Activated effector memory CD4-positive, alpha-beta T cell treated with Interleukin-2 at 50 U/mL for 16 hours (primary cell): Measurements from ENCODE around the gene S1PR1.
A peak's percentile ranks its signal among the peaks of the same experiment; 100 is the strongest.

ENCODE experiments used
- DNase-seq: peaks from one replicate; pipeline ENCODE4 v3.0.0-alpha.2; 2020

Gene S1PR1

GRCh38 chr1:101250222-101250621 lies 13.4 kb downstream of the S1PR1 start:
- DNase-seq, result no peak

GRCh38 chr1:101250656-101251272 lies 13.9 kb downstream of the S1PR1 start:
- DNase-seq, result no peak

GRCh38 chr1:101251504-101251903 lies 14.7 kb downstream of the S1PR1 start:
- no peak for DNase-seq

- DNase-seq, result no peak
Measured at GRCh38 chr1:101253976-101254674, 17.3 kb downstream of the S1PR1 start.

- peak; percentile 16 for DNase-seq
Measured at GRCh38 chr1:101257500-101258325, 20.9 kb downstream of the S1PR1 start.

- DNase-seq, result no peak
Measured at GRCh38 chr1:101259744-101260148, 22.9 kb downstream of the S1PR1 start.

- DNase-seq, result no peak
Measured at GRCh38 chr1:101260556-101261350, 23.9 kb downstream of the S1PR1 start.

- DNase-seq, result no peak
Measured at GRCh38 chr1:101261623-101262022, 24.8 kb downstream of the S1PR1 start.

GRCh38 chr1:101262060-101262459 lies 25.2 kb downstream of the S1PR1 start:
- no peak for DNase-seq

GRCh38 chr1:101262630-101263348 lies 26.0 kb downstream of the S1PR1 start:
- no peak for DNase-seq

- DNase-seq, result no peak
Measured at GRCh38 chr1:101264697-101265096, 27.9 kb downstream of the S1PR1 start.

- no peak for DNase-seq
Measured at GRCh38 chr1:101265684-101266083, 28.9 kb downstream of the S1PR1 start.

GRCh38 chr1:101267082-101267481 lies 30.3 kb downstream of the S1PR1 start:
- DNase-seq, result no peak

- no peak for DNase-seq
Measured at GRCh38 chr1:101268893-101269292, 32.1 kb downstream of the S1PR1 start.

GRCh38 chr1:101275672-101276071 lies 38.9 kb downstream of the S1PR1 start:
- no peak for DNase-seq

- DNase-seq, result no peak
Measured at GRCh38 chr1:101276818-101277217, 40.0 kb downstream of the S1PR1 start.

- DNase-seq, result no peak
Measured at GRCh38 chr1:101278238-101278637, 41.4 kb downstream of the S1PR1 start.

- peak; percentile 21 for DNase-seq
Measured at GRCh38 chr1:101278845-101279244, 42.0 kb downstream of the S1PR1 start.

- no peak for DNase-seq
Measured at GRCh38 chr1:101280049-101280592, 43.3 kb downstream of the S1PR1 start.

GRCh38 chr1:101280942-101281654 lies 44.3 kb downstream of the S1PR1 start:
- no peak for DNase-seq

- no peak for DNase-seq
Measured at GRCh38 chr1:101281751-101282150, 44.9 kb downstream of the S1PR1 start.
